ENCODE measurements around the gene TSPAN1. TPM values are rescaled to one million over a fixed set of nuclear protein-coding genes. Genes with fewer than 3 reads are reported as not detected.

Gene TSPAN1
- total and polyA plus RNA-seq, 11 donors: 0.63 to 5.5 (median 1.1) TPM

GRCh38 chr1:46171351-46171750 lies 3.5 kb upstream of the TSPAN1 start:
- WGBS, 4 donors: 51 to 85% (median 68%) methylated on average over 7 to 8 of the region's 8 CpGs
- H3K4me3 ChIP-seq: peak overlapping the region in 3 of 12 donors; percentile 6 to 13 (median 9)
- H3K4me1 ChIP-seq: peaks cover 11 to 90% (median 66%) of the 10 kb centered on the region in 12 donors
- DNase-seq (peak in 4 of 5 donors; percentile 57 to 84 (median 74)), ATAC-seq (peak; percentile 30 to 65 (median 51))
- intact Hi-C loops (cut with DNase I): loop anchor here in 2 of 10 donors (1.0 to 10.0 kb wide), 2 partner anchors 38 to 277 kb away; no protein-coding TSS in a partner anchor
- no peaks in the 10 kb centered on the region for H3K36me3 ChIP-seq
- peak overlapping the region; percentile 46 to 93 (median 76) for H3K27ac ChIP-seq
- TF ChIP-seq POLR2A (IDR thresholded peaks at IDR 0.05) (peak in 1 of 2 donors; percentile 37), CTCF (IDR thresholded peaks at IDR 0.05) (no peak)
- peaks cover 0 to 5% (median 0%) of the 10 kb centered on the region in 9 donors for H3K27me3 ChIP-seq
- no peaks in the 10 kb centered on the region for H3K9me3 ChIP-seq

GRCh38 chr1:46171871-46172270 lies 3.0 kb upstream of the TSPAN1 start:
- intact Hi-C loops (cut with DNase I): loop anchor here in 2 of 10 donors (1.0 to 10.0 kb wide), 2 partner anchors 39 to 277 kb away; no protein-coding TSS in a partner anchor
- DNase-seq (peak in 2 of 5 donors; percentile 36 to 54), ATAC-seq (peak in 1 of 4 donors; percentile 12)
- 37 to 50% (median 43%) methylated on average over 5 to 6 of the region's 6 CpGs for WGBS, 4 donors
- peaks cover 0 to 5% (median 0%) of the 10 kb centered on the region in 9 donors for H3K27me3 ChIP-seq
- no peak for TF ChIP-seq POLR2A (IDR thresholded peaks at IDR 0.05)
- no peak for TF ChIP-seq CTCF (IDR thresholded peaks at IDR 0.05)
- peaks cover 11 to 85% (median 61%) of the 10 kb centered on the region in 12 donors for H3K4me1 ChIP-seq
- H3K27ac ChIP-seq: peak overlapping the region; percentile 28 to 93 (median 76)
- no peaks in the 10 kb centered on the region for H3K36me3 ChIP-seq
- H3K4me3 ChIP-seq: peak overlapping the region in 2 of 12 donors; percentile 6 to 13
- H3K9me3 ChIP-seq: no peaks in the 10 kb centered on the region

GRCh38 chr1:46172321-46172720 lies 2.6 kb upstream of the TSPAN1 start:
- no peak for ATAC-seq
- intact Hi-C loops (cut with DNase I): loop anchor here in 1 of 10 donors (10.0 kb wide), 1 partner anchor 278 kb away; no protein-coding TSS in a partner anchor
- Histone ChIP-seq H3K27ac (peak overlapping the region in 11 of 12 donors; percentile 28 to 93 (median 77)), H3K9me3 (no peaks in the 10 kb centered on the region), H3K4me3 (no peak overlapping the region), H3K36me3 (no peaks in the 10 kb centered on the region), H3K27me3 (peaks cover 0 to under 1% (median 0%) of the 10 kb centered on the region in 9 donors), H3K4me1 (peaks cover 11 to 80% (median 58%) of the 10 kb centered on the region in 12 donors)
- no peak for DNase-seq
- TF ChIP-seq CTCF (IDR thresholded peaks at IDR 0.05): no peak
- TF ChIP-seq POLR2A (IDR thresholded peaks at IDR 0.05): no peak
- WGBS, 4 donors: 83 to 98% (median 93%) methylated on average over 4 of the region's 4 CpGs

GRCh38 chr1:46173361-46173856 lies 1.5 kb upstream of the TSPAN1 start:
- Histone ChIP-seq H3K27me3 (no peaks in the 10 kb centered on the region), H3K9me3 (no peaks in the 10 kb centered on the region), H3K4me3 (peak overlapping the region in 1 of 12 donors; percentile 15), H3K36me3 (no peaks in the 10 kb centered on the region), H3K27ac (peak overlapping the region in 11 of 12 donors; percentile 18 to 93 (median 78)), H3K4me1 (peaks cover 11 to 69% (median 48%) of the 10 kb centered on the region in 12 donors)
- intact Hi-C loops (cut with DNase I): loop anchor here in 1 of 10 donors (10.0 kb wide), 1 partner anchor 279 kb away; no protein-coding TSS in a partner anchor
- ATAC-seq: peak; percentile 5 to 48 (median 22)
- WGBS, 4 donors: 7 to 39% (median 17%) methylated on average over 3 to 4 of the region's 4 CpGs
- DNase-seq: peak in 3 of 5 donors; percentile 45 to 68 (median 46)
- TF ChIP-seq POLR2A (IDR thresholded peaks at IDR 0.05) (no peak), CTCF (IDR thresholded peaks at IDR 0.05) (peak in 6 of 12 donors; percentile 7 to 49 (median 38))

All from heart left ventricle (tissue), 16 donors.